Kidney glomerular epithelial cell (primary cell): ENCODE data around the gene PAX2.

Source experiments
- DNase-seq: peaks from one replicate; lab custom pipeline; 2025; lab: John Stamatoyannopoulos, UW

PAX2 gene

GRCh38 chr10:100817268-100817839, 72.0 kb downstream of the PAX2 start:
- no peak for DNase-seq

GRCh38 chr10:100819424-100819823, 74.0 kb downstream of the PAX2 start:
- DNase-seq, result no peak

GRCh38 chr10:100823194-100823593, 77.8 kb downstream of the PAX2 start:
- DNase-seq, result peak; percentile 31

- no peak for DNase-seq
Observed at GRCh38 chr10:100824886-100825285, 79.5 kb downstream of the PAX2 start.

- no peak for DNase-seq
Observed at GRCh38 chr10:100825325-100825875, 80.0 kb downstream of the PAX2 start.

- no peak for DNase-seq
Observed at GRCh38 chr10:100826031-100826651, 80.8 kb downstream of the PAX2 start.

- DNase-seq, result no peak
Observed at GRCh38 chr10:100826661-100826982, 81.2 kb downstream of the PAX2 start.

GRCh38 chr10:100826983-100827818, 81.8 kb downstream of the PAX2 start:
- DNase-seq, result no peak

- DNase-seq, result no peak
Observed at GRCh38 chr10:100827819-100828737, 82.7 kb downstream of the PAX2 start.

- no peak for DNase-seq
Observed at GRCh38 chr10:100828738-100829096, 83.3 kb downstream of the PAX2 start.

- DNase-seq, result no peak
Observed at GRCh38 chr10:100829097-100829870, 83.9 kb downstream of the PAX2 start.

GRCh38 chr10:100829933-100830727, 84.7 kb downstream of the PAX2 start:
- no peak for DNase-seq

- DNase-seq, result no peak
Observed at GRCh38 chr10:100830728-100831111, 85.3 kb downstream of the PAX2 start.

- DNase-seq, result no peak
Observed at GRCh38 chr10:100831742-100832141, 86.4 kb downstream of the PAX2 start.

- no peak for DNase-seq
Observed at GRCh38 chr10:100835810-100836209, 90.4 kb downstream of the PAX2 start.

GRCh38 chr10:100836891-100837290, 91.5 kb downstream of the PAX2 start:
- no peak for DNase-seq

GRCh38 chr10:100837300-100837699, 91.9 kb downstream of the PAX2 start:
- no peak for DNase-seq

- DNase-seq, result no peak
Observed at GRCh38 chr10:100838986-100839385, 93.6 kb downstream of the PAX2 start.

- no peak for DNase-seq
Observed at GRCh38 chr10:100841528-100841927, 96.1 kb downstream of the PAX2 start.

GRCh38 chr10:100847440-100847839, 102.1 kb downstream of the PAX2 start:
- no peak for DNase-seq
